Measurements from ENCODE around the gene PRAMEF11. TPM values are rescaled to one million over a fixed set of nuclear protein-coding genes. Genes with fewer than 3 reads are reported as not detected.

Gene PRAMEF11
- total and polyA plus RNA-seq, 4 donors = not detected

- Histone ChIP-seq H3K4me1 (ENCODE audit: control insufficient read depth, insufficient read depth, low read length) (no peaks in the 10 kb centered on the region), H3K27ac (ENCODE audit: low read depth, low read length) (no peak overlapping the region), H3K36me3 (ENCODE audit: control insufficient read depth, insufficient read depth, low read length) (no peaks in the 10 kb centered on the region), H3K27me3 (ENCODE audit: control insufficient read depth, insufficient read depth, low read length) (no peaks in the 10 kb centered on the region), H3K9me3 (ENCODE audit: control insufficient read depth, insufficient read depth, low read length) (no peaks in the 10 kb centered on the region), H3K4me3 (ENCODE audit: low read depth, low read length) (no peak overlapping the region)
- WGBS (ENCODE audit: insufficient coverage) = 96% methylated on average over 15 of the region's 15 CpGs
- no peak for DNase-seq (ENCODE audit: low read depth in 4 of 6, low spot score in 6 of 6)
These were observed 54.2 kb downstream of the PRAMEF11 start for GRCh38 chr1:12776801-12777557.

GRCh38 chr1:12775443-12775842 lies 55.8 kb downstream of the PRAMEF11 start:
- Histone ChIP-seq H3K27me3 (ENCODE audit: control insufficient read depth, insufficient read depth, low read length) (no peaks in the 10 kb centered on the region), H3K9me3 (ENCODE audit: control insufficient read depth, insufficient read depth, low read length) (no peaks in the 10 kb centered on the region), H3K4me1 (ENCODE audit: control insufficient read depth, insufficient read depth, low read length) (no peaks in the 10 kb centered on the region), H3K27ac (ENCODE audit: low read depth, low read length) (no peak overlapping the region), H3K36me3 (ENCODE audit: control insufficient read depth, insufficient read depth, low read length) (no peaks in the 10 kb centered on the region), H3K4me3 (ENCODE audit: low read depth, low read length) (no peak overlapping the region)
- WGBS (ENCODE audit: insufficient coverage) = 68% methylated on average over 4 of the region's 8 CpGs
- DNase-seq (ENCODE audit: low read depth in 4 of 6, low spot score in 6 of 6) = no peak

DNA sequence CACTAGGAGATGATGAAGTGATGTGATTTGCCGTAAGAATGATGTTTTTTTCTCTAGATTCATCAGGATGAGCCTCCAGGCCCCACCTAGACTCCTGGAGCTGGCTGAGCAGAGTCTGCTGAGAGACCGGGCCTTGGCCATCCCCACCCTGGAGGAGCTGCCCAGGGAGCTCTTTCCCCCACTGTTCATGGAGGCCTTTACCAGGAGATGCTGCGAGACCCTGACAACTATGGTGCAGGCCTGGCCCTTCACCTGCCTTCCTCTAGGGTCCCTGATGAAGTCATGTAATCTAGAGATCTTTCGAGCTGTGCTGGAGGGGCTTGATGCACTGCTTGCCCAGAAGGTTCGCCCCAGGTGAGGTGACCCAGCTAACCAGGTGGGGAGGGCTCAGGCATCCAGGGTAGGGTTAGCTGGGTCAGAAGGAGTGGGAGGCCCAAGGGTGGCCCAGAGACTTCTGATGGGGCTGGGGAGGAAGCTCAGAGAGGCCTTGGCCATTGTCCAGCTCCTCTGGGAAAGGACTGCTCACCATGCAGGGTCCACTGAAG lies 56.3 kb downstream of the PRAMEF11 start:
- H3K27me3 ChIP-seq (ENCODE audit: control insufficient read depth, insufficient read depth, low read length) = no peaks in the 10 kb centered on the region
- WGBS (ENCODE audit: insufficient coverage) = 92% methylated on average over 4 of the region's 5 CpGs
- DNase-seq (ENCODE audit: low read depth in 4 of 6, low spot score in 6 of 6) = no peak
- H3K4me1 ChIP-seq (ENCODE audit: control insufficient read depth, insufficient read depth, low read length) = no peaks in the 10 kb centered on the region
- H3K36me3 ChIP-seq (ENCODE audit: control insufficient read depth, insufficient read depth, low read length) = no peaks in the 10 kb centered on the region
- no peaks in the 10 kb centered on the region for H3K9me3 ChIP-seq (ENCODE audit: control insufficient read depth, insufficient read depth, low read length)
- H3K27ac ChIP-seq (ENCODE audit: low read depth, low read length) = no peak overlapping the region
- H3K4me3 ChIP-seq (ENCODE audit: low read depth, low read length) = no peak overlapping the region

Other genes with a start within 250 kb of the PRAMEF11 start
- gene DHRS3, start 213.2 kb downstream of the PRAMEF11 start, total RNA-seq = 100 to 1,000 TPM in 1 of 2 donors, 10 to 100 TPM in 1; 79.5 to 160 TPM
- 10 to 100 TPM; 22.1 to 67.2 TPM for gene DHRS3, start 213.2 kb downstream of the PRAMEF11 start, polyA plus RNA-seq (ENCODE audit: insufficient read length in 2 of 2)
- under 1 TPM in 1 of 2 donors, not detected in 1; 0.11 TPM for gene AADACL4, start 187.3 kb downstream of the PRAMEF11 start, total RNA-seq
- gene AADACL4, start 187.3 kb downstream of the PRAMEF11 start, polyA plus RNA-seq (ENCODE audit: insufficient read length in 2 of 2) = not detected
- not detected for gene AADACL3, start 115.3 kb downstream of the PRAMEF11 start, total RNA-seq
- gene AADACL3, start 115.3 kb downstream of the PRAMEF11 start, polyA plus RNA-seq (ENCODE audit: insufficient read length in 2 of 2) = not detected
- gene CFAP107, start 85.2 kb downstream of the PRAMEF11 start, total RNA-seq = 1 to 10 TPM in 1 of 2 donors, under 1 TPM in 1; 0.69 to 2.3 TPM
- 1 to 10 TPM; 7.0 to 7.5 TPM for gene CFAP107, start 85.2 kb downstream of the PRAMEF11 start, polyA plus RNA-seq (ENCODE audit: insufficient read length in 2 of 2)
- gene PRAMEF12, start 57.7 kb downstream of the PRAMEF11 start, total RNA-seq = not detected
- gene PRAMEF12, start 57.7 kb downstream of the PRAMEF11 start, polyA plus RNA-seq (ENCODE audit: insufficient read length in 2 of 2) = under 1 TPM; 0.14 to 0.15 TPM
- not detected for gene PRAMEF1, start 40.0 kb downstream of the PRAMEF11 start, total RNA-seq
- not detected for gene PRAMEF1, start 40.0 kb downstream of the PRAMEF11 start, polyA plus RNA-seq (ENCODE audit: insufficient read length in 2 of 2)
- not detected for gene HNRNPCL1, start 17.3 kb upstream of the PRAMEF11 start, total RNA-seq
- gene HNRNPCL1, start 17.3 kb upstream of the PRAMEF11 start, polyA plus RNA-seq (ENCODE audit: insufficient read length in 2 of 2) = not detected
- gene PRAMEF2, start 25.7 kb upstream of the PRAMEF11 start, total RNA-seq = not detected
- gene PRAMEF2, start 25.7 kb upstream of the PRAMEF11 start, polyA plus RNA-seq (ENCODE audit: insufficient read length in 2 of 2) = not detected
- gene PRAMEF4, start 54.8 kb upstream of the PRAMEF11 start, total RNA-seq = not detected
- not detected for gene PRAMEF4, start 54.8 kb upstream of the PRAMEF11 start, polyA plus RNA-seq (ENCODE audit: insufficient read length in 2 of 2)
- gene PRAMEF10, start 66.9 kb upstream of the PRAMEF11 start, total RNA-seq = not detected
- gene PRAMEF10, start 66.9 kb upstream of the PRAMEF11 start, polyA plus RNA-seq (ENCODE audit: insufficient read length in 2 of 2) = not detected
- gene PRAMEF7, start 85.2 kb upstream of the PRAMEF11 start, total RNA-seq = not detected
- gene PRAMEF7, start 85.2 kb upstream of the PRAMEF11 start, polyA plus RNA-seq (ENCODE audit: insufficient read length in 2 of 2) = not detected
- not detected for gene PRAMEF6, start 116.2 kb upstream of the PRAMEF11 start, total RNA-seq
- gene PRAMEF6, start 116.2 kb upstream of the PRAMEF11 start, polyA plus RNA-seq (ENCODE audit: insufficient read length in 2 of 2) = not detected
- gene PRAMEF27, start 225.2 kb upstream of the PRAMEF11 start, total RNA-seq = not detected
- not detected for gene PRAMEF27, start 225.2 kb upstream of the PRAMEF11 start, polyA plus RNA-seq (ENCODE audit: insufficient read length in 2 of 2)
- gene HNRNPCL3, start 229.4 kb upstream of the PRAMEF11 start, total RNA-seq = not detected
- gene HNRNPCL3, start 229.4 kb upstream of the PRAMEF11 start, polyA plus RNA-seq (ENCODE audit: insufficient read length in 2 of 2) = not detected
- not detected for gene PRAMEF25, start 239.4 kb upstream of the PRAMEF11 start, total RNA-seq
- gene PRAMEF25, start 239.4 kb upstream of the PRAMEF11 start, polyA plus RNA-seq (ENCODE audit: insufficient read length in 2 of 2) = not detected

Measured in spinal cord (tissue), 10 donors.